A549 (cell line): Measurements from ENCODE around the gene SRRM2. TPM values are rescaled to one million over a fixed set of nuclear protein-coding genes. Genes with fewer than 3 reads are reported as not detected.
A peak's percentile ranks its signal among the peaks of the same experiment; 100 is the strongest.

Experiments
- ATAC-seq, 2 experiments: fragments of 200-7000 bp in 1 of 2; fragments of >200 bp in 1 of 2; cut with Nextera tagmentation in 1 of 2; cut with Tn5 transposase in 1 of 2; 3 replicates each; pipeline versions ENCODE4 v1.8.0 to v1.9.1; 2018 to 2020; ENCODE audit warnings: mild to moderate bottlenecking in 1 of 2, moderate library complexity in 1 of 2
- CTCF ChIA-PET: fragments of 300-600 bp; sonication (Branson Sonifier 250); formaldehyde crosslinking; extraction: SDS; loops from one replicate; lab custom pipeline; 2021; ENCODE audit warnings: antibody characterized with exemption, inconsistent platforms; lab: Yijun Ruan, JAX
- POLR2A ChIA-PET: fragments of 350-600 bp; formaldehyde crosslinking; extraction: SDS; loops from one replicate; lab custom pipeline; 2021; ENCODE audit warnings: antibody characterized with exemption, inconsistent platforms; lab: Yijun Ruan, JAX
- DNase-seq, 2 experiments: peaks; one replicate each; pipeline versions ENCODE4 v3.0.0 to v3.0.0-alpha.2; 2011 to 2016; ENCODE audit warnings: low read depth in 1 of 2, low spot score in 1 of 2
- FAIRE-seq: peaks from 2 replicates; lab custom pipeline; 2011; peaks lifted over from hg19 to GRCh38; lab: Jason Lieb, UNC
- H3K27ac ChIP-seq, 2 experiments: fragments of >200 bp; sonication (Bioruptor Twin); formaldehyde crosslinking; 3 replicates each; pipeline ENCODE4 v1.5.1; 2016 to 2017
- H3K4me1 ChIP-seq: fragments of >200 bp; sonication (Bioruptor Twin); formaldehyde crosslinking; 3 replicates; pipeline ENCODE4 v1.6.1; 2016
- H3K4me2 ChIP-seq: fragments of >200 bp; sonication (Bioruptor Twin); formaldehyde crosslinking; 3 replicates; pipeline ENCODE4 v1.6.1; 2016
- H3K4me3 ChIP-seq: fragments of >200 bp; sonication (Bioruptor Twin); formaldehyde crosslinking; 3 replicates; pipeline ENCODE4 v1.5.1; 2016
- H3K9me3 ChIP-seq: fragments of >200 bp; sonication (Bioruptor Twin); formaldehyde crosslinking; 3 replicates; pipeline ENCODE4 v1.6.1; 2016
- BHLHE40 ChIP-seq: IDR thresholded peaks from 2 replicates; pipeline ENCODE4 v1.6.1; 2012; ENCODE audit warnings: low read depth, low read length, inconsistent platforms
- CBX2 ChIP-seq: fragments of 200-600 bp; sonication (generic); IDR thresholded peaks from 2 replicates; pipeline ENCODE4 v1.6.1; 2016; ENCODE audit warnings: low read depth, mild to moderate bottlenecking, borderline replicate concordance
- CHD2 ChIP-seq: fragments of 150-350 bp; IDR thresholded peaks from 2 replicates; pipeline ENCODE4 v1.6.1; 2014; ENCODE audit warnings: low read length; ENCODE audit not compliant: partially characterized antibody
- CHD4 ChIP-seq: fragments of 200-600 bp; sonication (generic); IDR thresholded peaks from 2 replicates; pipeline ENCODE4 v1.6.1; 2016; ENCODE audit warnings: antibody characterized with exemption, mild to moderate bottlenecking, borderline replicate concordance
- E2F6 ChIP-seq: IDR thresholded peaks from 2 replicates; pipeline ENCODE4 v1.6.1; 2012; ENCODE audit warnings: low read depth, borderline replicate concordance
- EHMT2 ChIP-seq: fragments of 200-600 bp; sonication (generic); IDR thresholded peaks from 2 replicates; pipeline ENCODE4 v1.6.1; 2016; ENCODE audit warnings: antibody characterized with exemption, low read depth, mild to moderate bottlenecking, moderate library complexity
- EP300 ChIP-seq, 2 experiments: fragments of >200 bp; sonication (Bioruptor Twin); formaldehyde crosslinking; IDR thresholded peaks; 2 replicates in 1 of 2; 3 replicates in 1 of 2; pipeline ENCODE4 v1.6.1; 2016 to 2017
- FOSL2 ChIP-seq, 2 experiments: fragments of 450-650 bp in 1 of 2; fragments of >200 bp in 1 of 2; sonication (Bioruptor Twin) in 1 of 2; formaldehyde crosslinking; IDR thresholded peaks; 2 replicates each; pipeline versions ENCODE4 v1.5.0 to v1.6.1; 2016 to 2020; ENCODE audit warnings: mild to moderate bottlenecking in 1 of 2, moderate library complexity in 1 of 2
- HEYL ChIP-seq: fragments of 250-450 bp; sonication (Bioruptor Pico); IDR thresholded peaks from 2 replicates; pipeline ENCODE4 v1.8.0; 2021; ENCODE audit warnings: mild to moderate bottlenecking, moderate library complexity
- HMGXB4 ChIP-seq: fragments of 250-450 bp; sonication (Bioruptor Pico); IDR thresholded peaks from 2 replicates; pipeline ENCODE4 v1.5.0; 2021; ENCODE audit warnings: mild to moderate bottlenecking, moderate library complexity, borderline replicate concordance
- JUN ChIP-seq, 2 experiments: fragments of >200 bp; sonication (Bioruptor Twin); formaldehyde crosslinking; IDR thresholded peaks; 2 replicates in 1 of 2; 3 replicates in 1 of 2; pipeline ENCODE4 v1.6.1; 2016 to 2017
- KDM1A ChIP-seq: fragments of 200-600 bp; sonication (generic); IDR thresholded peaks from 2 replicates; pipeline ENCODE4 v1.6.1; 2016; ENCODE audit warnings: low read depth, mild to moderate bottlenecking
- MAX ChIP-seq: IDR thresholded peaks from 2 replicates; pipeline ENCODE4 v1.6.1; 2012
- MAZ ChIP-seq: fragments of 150-350 bp; IDR thresholded peaks from 2 replicates; pipeline ENCODE4 v1.6.1; 2014; ENCODE audit warnings: antibody characterized with exemption, low read depth, low read length, borderline replicate concordance
- MYC ChIP-seq: IDR thresholded peaks from 2 replicates; pipeline ENCODE4 v1.6.1; 2012; ENCODE audit warnings: mild to moderate bottlenecking, inconsistent platforms, low read length, improper control_type of control experiment, borderline replicate concordance
- NPAS2 ChIP-seq: fragments of 250-450 bp; sonication (Bioruptor Pico); IDR thresholded peaks from 2 replicates; pipeline ENCODE4 v1.8.0; 2022; ENCODE audit warnings: mild to moderate bottlenecking, moderate library complexity, borderline replicate concordance
- PHF8 ChIP-seq: fragments of 200-600 bp; sonication (generic); IDR thresholded peaks from 2 replicates; pipeline ENCODE4 v1.6.1; 2016; ENCODE audit warnings: low read depth, mild to moderate bottlenecking, antibody characterized with exemption, moderate library complexity, borderline replicate concordance
- POLR2A ChIP-seq: IDR thresholded peaks from 2 replicates; pipeline ENCODE4 v1.6.1; 2012; ENCODE audit warnings: mild to moderate bottlenecking, low read length
- RFX5 ChIP-seq: fragments of 450-650 bp; IDR thresholded peaks from 2 replicates; pipeline ENCODE4 v1.7.1; 2014; ENCODE audit warnings: antibody characterized with exemption, mild to moderate bottlenecking, moderate library complexity
- TFCP2L1 ChIP-seq: fragments of 250-450 bp; sonication (Bioruptor Pico); IDR thresholded peaks from 2 replicates; pipeline ENCODE4 v1.5.0; 2021; ENCODE audit warnings: mild to moderate bottlenecking
- USF2 ChIP-seq: fragments of 450-650 bp; IDR thresholded peaks from 2 replicates; pipeline ENCODE4 v1.6.1; 2014; ENCODE audit warnings: antibody characterized with exemption
- WGBS: methylation state at CpG from one replicate; pipeline ENCODE4 v1.1.6; 2017; ENCODE audit errors: missing lambda C conversion rate; 5-methylcytosine and 5-hydroxymethylcytosine counted together
- polyA plus RNA-seq, 4 experiments: library from polyadenylated mRNA; depleted of rRNA in 3 of 4; stranded (reverse); fragments of >200 nt; fragmentation: RNase III in 1 of 4; extraction: RNeasy Plus Mini Kit Qiagen cat#74134 plus additional on column Dnase treatment in 1 of 4; gene quantifications; 2 replicates in 3 of 4; 3 replicates in 1 of 4; pipeline ENCODE4 v1.2.3, GENCODE V29; 2011 to 2017

SRRM2 gene
- polyA plus RNA-seq, 2 of the 4 experiments (the other 2 are of a cell fraction), result 167 to 512 TPM

GRCh38 chr16:2791174-2791573 lies 38.7 kb downstream of the SRRM2 start:
- TF ChIP-seq MYC (no peak), CHD4 (no peak), KDM1A (no peak)
- FAIRE-seq (no peak), DNase-seq (no peak), ATAC-seq (no peak)
- POLR2A ChIA-PET, result interaction anchor here (0.5 to 0.9 kb wide), 2 partner anchors 114 to 617 kb away, joined by 3 read pairs; no protein-coding TSS in a partner anchor
- Histone ChIP-seq H3K27ac (no peak overlapping the region), H3K4me3 (no peak overlapping the region), H3K4me2 (no peak overlapping the region), H3K9me3 (no peaks in the 10 kb centered on the region), H3K4me1 (peaks cover 22% of the 10 kb centered on the region)
- WGBS, result 35% methylated on average over 8 of the region's 8 CpGs
- CTCF ChIA-PET, result interaction anchor here (0.9 to 3.3 kb wide), 7 partner anchors 7 to 47 kb away, joined by 3 to 15 read pairs (median 5); no protein-coding TSS in a partner anchor

- Histone ChIP-seq H3K9me3 (no peaks in the 10 kb centered on the region), H3K27ac (no peak overlapping the region), H3K4me1 (peaks cover 24% of the 10 kb centered on the region), H3K4me2 (no peak overlapping the region), H3K4me3 (no peak overlapping the region)
- ChIA-PET CTCF (interaction anchor here (1.9 kb wide), 1 partner anchor 9 kb away, joined by 5 read pairs; no protein-coding TSS in a partner anchor), POLR2A (no interaction called here)
- ATAC-seq (no peak), FAIRE-seq (no peak), DNase-seq (no peak)
- TF ChIP-seq CHD4 (no peak), NPAS2 (CRISPR knock-in tag) (no peak), POLR2A (no peak), JUN (IDR thresholded peaks at IDR 0.05) (no peak), EP300 (IDR thresholded peaks at IDR 0.05) (no peak), HEYL (CRISPR knock-in tag) (no peak), EHMT2 (no peak), MAZ (no peak)
- 83% methylated on average over 10 of the region's 10 CpGs for WGBS
These were observed 40.5 kb downstream of the SRRM2 start for GRCh38 chr16:2792940-2793339.

GRCh38 chr16:2795395-2796143 lies 43.1 kb downstream of the SRRM2 start:
- DNase-seq (no peak), FAIRE-seq (no peak), ATAC-seq (no peak)
- no peak overlapping the region for H3K4me3 ChIP-seq
- CTCF ChIA-PET, result interaction anchor here (1.3 to 1.4 kb wide), 2 partner anchors 27 to 44 kb away, joined by 5 to 8 read pairs; no protein-coding TSS in a partner anchor
- TF ChIP-seq CBX2 (no peak), NPAS2 (CRISPR knock-in tag) (no peak), USF2 (no peak), RFX5 (no peak), TFCP2L1 (CRISPR knock-in tag) (no peak), FOSL2 (IDR thresholded peaks at IDR 0.05) (no peak), FOSL2 (CRISPR knock-in tag; IDR thresholded peaks at IDR 0.05) (0 out of 2 replicates have a peak, but pooled peaks have one; percentile 10)
- peak overlapping the region; percentile 27 for H3K4me2 ChIP-seq
- POLR2A ChIA-PET, result no interaction called here
- H3K4me1 ChIP-seq, result peaks cover 28% of the 10 kb centered on the region
- H3K27ac ChIP-seq, result peak overlapping the region; percentile 27 to 48; a peak in 5 of 6 replicates
- 59% methylated on average over 7 of the region's 7 CpGs for whole genome bisulfite sequencing
- no peaks in the 10 kb centered on the region for H3K9me3 ChIP-seq

GRCh38 chr16:2798723-2799204 lies 46.3 kb downstream of the SRRM2 start:
- no peak for FAIRE-seq
- 94% methylated on average over 21 of the region's 39 CpGs for WGBS
- peaks cover 28% of the 10 kb centered on the region for H3K4me1 ChIP-seq
- TF ChIP-seq MAX (no peak), KDM1A (no peak), EHMT2 (no peak), E2F6 (no peak), PHF8 (no peak), BHLHE40 (no peak), CHD2 (no peak), HMGXB4 (CRISPR knock-in tag) (no peak)
- H3K27ac ChIP-seq, result no peak overlapping the region
- no peak overlapping the region for H3K4me3 ChIP-seq
- peaks cover 7% of the 10 kb centered on the region; the same call in 2 of the 3 replicates for H3K9me3 ChIP-seq
- no peak overlapping the region for H3K4me2 ChIP-seq
- ChIA-PET CTCF (interaction anchor here (1.0 to 2.7 kb wide), 5 partner anchors 8 to 78 kb away, joined by 3 to 13 read pairs (median 4); no protein-coding TSS in a partner anchor), POLR2A (no interaction called here)
- ATAC-seq, result no peak
- no peak for DNase-seq
